ENCODE measurements around the gene MTFMT.

The MTFMT gene

GRCh38 chr15:64959128-64959527 is 70.3 kb downstream of the MTFMT start:
- DNase-seq (ENCODE audit: extremely low read depth, low read depth), result no peak
- no peak for TF ChIP-seq CTCF (IDR thresholded peaks at IDR 0.05; ENCODE audit: low read depth, low read length, missing control alignments)
- H3K4me3 ChIP-seq (replicated peaks; ENCODE audit: low read depth, low read length), result no peak overlapping the region

GRCh38 chr15:64954395-64954794 is 75.0 kb downstream of the MTFMT start:
- no peak for TF ChIP-seq CTCF (IDR thresholded peaks at IDR 0.05; ENCODE audit: low read depth, low read length, missing control alignments)
- no peak for DNase-seq (ENCODE audit: extremely low read depth, low read depth)

GRCh38 chr15:64951777-64952418 is 77.5 kb downstream of the MTFMT start:
- TF ChIP-seq CTCF (IDR thresholded peaks at IDR 0.05; ENCODE audit: low read depth, low read length, missing control alignments), result no peak
- H3K4me3 ChIP-seq (replicated peaks; ENCODE audit: low read depth, low read length), result no peak overlapping the region
- DNase-seq (ENCODE audit: extremely low read depth, low read depth), result no peak

More at GRCh38 chr15:64954395-64954794, 75.0 kb downstream of the MTFMT start:
- no peak overlapping the region for H3K4me3 ChIP-seq (replicated peaks; ENCODE audit: low read depth, low read length)

Measured in HFF-Myc (cell line).